ENCODE results near the gene TUBGCP3.

The TUBGCP3 gene

GRCh38 chr13:112579310-112579843, 8.6 kb downstream of the TUBGCP3 start:
- H3K4me1 ChIP-seq (ENCODE audit: control insufficient read depth, insufficient read depth, low read length, poor library complexity, severe bottlenecking) = no peaks in the 10 kb centered on the region
- H3K27me3 ChIP-seq (replicated peaks; ENCODE audit: control insufficient read depth, insufficient read depth, low read length, poor library complexity, severe bottlenecking) = no peaks in the 10 kb centered on the region
- H3K9me3 ChIP-seq (ENCODE audit: control insufficient read depth, low read length) = no peaks in the 10 kb centered on the region
- peaks cover 3% of the 10 kb centered on the region for H3K36me3 ChIP-seq (ENCODE audit: control insufficient read depth, insufficient read depth, low read length)
- H3K4me3 ChIP-seq (ENCODE audit: insufficient read depth, low read depth, low read length, poor library complexity, severe bottlenecking) = no peak overlapping the region
- no peak overlapping the region for H3K27ac ChIP-seq (ENCODE audit: insufficient read depth, low read length, poor library complexity, severe bottlenecking)
- DNase-seq = no peak

GRCh38 chr13:112576768-112577167, 11.2 kb downstream of the TUBGCP3 start:
- Histone ChIP-seq H3K4me3 (ENCODE audit: insufficient read depth, low read depth, low read length, poor library complexity, severe bottlenecking) (no peak overlapping the region), H3K9me3 (ENCODE audit: control insufficient read depth, low read length) (no peaks in the 10 kb centered on the region), H3K4me1 (ENCODE audit: control insufficient read depth, insufficient read depth, low read length, poor library complexity, severe bottlenecking) (no peaks in the 10 kb centered on the region), H3K27ac (ENCODE audit: insufficient read depth, low read length, poor library complexity, severe bottlenecking) (no peak overlapping the region), H3K27me3 (replicated peaks; ENCODE audit: control insufficient read depth, insufficient read depth, low read length, poor library complexity, severe bottlenecking) (no peaks in the 10 kb centered on the region), H3K36me3 (ENCODE audit: control insufficient read depth, insufficient read depth, low read length) (peaks cover 3% of the 10 kb centered on the region)
- no peak for DNase-seq

GRCh38 chr13:112576191-112576590, 11.8 kb downstream of the TUBGCP3 start:
- H3K9me3 ChIP-seq (ENCODE audit: control insufficient read depth, low read length) = no peaks in the 10 kb centered on the region
- H3K27me3 ChIP-seq (replicated peaks; ENCODE audit: control insufficient read depth, insufficient read depth, low read length, poor library complexity, severe bottlenecking) = no peaks in the 10 kb centered on the region
- peaks cover 3% of the 10 kb centered on the region for H3K36me3 ChIP-seq (ENCODE audit: control insufficient read depth, insufficient read depth, low read length)
- no peaks in the 10 kb centered on the region for H3K4me1 ChIP-seq (ENCODE audit: control insufficient read depth, insufficient read depth, low read length, poor library complexity, severe bottlenecking)
- no peak for DNase-seq
- H3K27ac ChIP-seq (ENCODE audit: insufficient read depth, low read length, poor library complexity, severe bottlenecking) = no peak overlapping the region
- no peak overlapping the region for H3K4me3 ChIP-seq (ENCODE audit: insufficient read depth, low read depth, low read length, poor library complexity, severe bottlenecking)

- H3K36me3 ChIP-seq (ENCODE audit: control insufficient read depth, insufficient read depth, low read length) = peaks cover 3% of the 10 kb centered on the region
- H3K27ac ChIP-seq (ENCODE audit: insufficient read depth, low read length, poor library complexity, severe bottlenecking) = no peak overlapping the region
- no peaks in the 10 kb centered on the region for H3K27me3 ChIP-seq (replicated peaks; ENCODE audit: control insufficient read depth, insufficient read depth, low read length, poor library complexity, severe bottlenecking)
- no peak overlapping the region for H3K4me3 ChIP-seq (ENCODE audit: insufficient read depth, low read depth, low read length, poor library complexity, severe bottlenecking)
- no peaks in the 10 kb centered on the region for H3K9me3 ChIP-seq (ENCODE audit: control insufficient read depth, low read length)
- DNase-seq = no peak
- H3K4me1 ChIP-seq (ENCODE audit: control insufficient read depth, insufficient read depth, low read length, poor library complexity, severe bottlenecking) = no peaks in the 10 kb centered on the region
Observed at GRCh38 chr13:112575675-112576074, 12.3 kb downstream of the TUBGCP3 start.

GRCh38 chr13:112574834-112575613, 12.9 kb downstream of the TUBGCP3 start:
- no peak overlapping the region for H3K4me3 ChIP-seq (ENCODE audit: insufficient read depth, low read depth, low read length, poor library complexity, severe bottlenecking)
- no peak overlapping the region for H3K27ac ChIP-seq (ENCODE audit: insufficient read depth, low read length, poor library complexity, severe bottlenecking)
- no peak for DNase-seq

GRCh38 chr13:112574416-112574815, 13.5 kb downstream of the TUBGCP3 start:
- H3K4me1 ChIP-seq (ENCODE audit: control insufficient read depth, insufficient read depth, low read length, poor library complexity, severe bottlenecking) = no peaks in the 10 kb centered on the region
- H3K27me3 ChIP-seq (replicated peaks; ENCODE audit: control insufficient read depth, insufficient read depth, low read length, poor library complexity, severe bottlenecking) = no peaks in the 10 kb centered on the region
- H3K9me3 ChIP-seq (ENCODE audit: control insufficient read depth, low read length) = no peaks in the 10 kb centered on the region
- peaks cover 3% of the 10 kb centered on the region for H3K36me3 ChIP-seq (ENCODE audit: control insufficient read depth, insufficient read depth, low read length)
- no peak overlapping the region for H3K27ac ChIP-seq (ENCODE audit: insufficient read depth, low read length, poor library complexity, severe bottlenecking)
- no peak overlapping the region for H3K4me3 ChIP-seq (ENCODE audit: insufficient read depth, low read depth, low read length, poor library complexity, severe bottlenecking)
- no peak for DNase-seq

More at GRCh38 chr13:112574834-112575613, 12.9 kb downstream of the TUBGCP3 start:
- H3K36me3 ChIP-seq (ENCODE audit: control insufficient read depth, insufficient read depth, low read length) = peaks cover 3% of the 10 kb centered on the region
- H3K27me3 ChIP-seq (replicated peaks; ENCODE audit: control insufficient read depth, insufficient read depth, low read length, poor library complexity, severe bottlenecking) = no peaks in the 10 kb centered on the region
- no peaks in the 10 kb centered on the region for H3K9me3 ChIP-seq (ENCODE audit: control insufficient read depth, low read length)
- H3K4me1 ChIP-seq (ENCODE audit: control insufficient read depth, insufficient read depth, low read length, poor library complexity, severe bottlenecking) = no peaks in the 10 kb centered on the region

- Histone ChIP-seq H3K27me3 (replicated peaks; ENCODE audit: control insufficient read depth, insufficient read depth, low read length, poor library complexity, severe bottlenecking) (no peaks in the 10 kb centered on the region), H3K9me3 (ENCODE audit: control insufficient read depth, low read length) (no peaks in the 10 kb centered on the region), H3K27ac (ENCODE audit: insufficient read depth, low read length, poor library complexity, severe bottlenecking) (no peak overlapping the region), H3K36me3 (ENCODE audit: control insufficient read depth, insufficient read depth, low read length) (peaks cover 3% of the 10 kb centered on the region), H3K4me3 (ENCODE audit: insufficient read depth, low read depth, low read length, poor library complexity, severe bottlenecking) (no peak overlapping the region), H3K4me1 (ENCODE audit: control insufficient read depth, insufficient read depth, low read length, poor library complexity, severe bottlenecking) (no peaks in the 10 kb centered on the region)
- no peak for DNase-seq
Observed at GRCh38 chr13:112573710-112574109, 14.2 kb downstream of the TUBGCP3 start.

- no peak for DNase-seq
- Histone ChIP-seq H3K4me3 (ENCODE audit: insufficient read depth, low read depth, low read length, poor library complexity, severe bottlenecking) (no peak overlapping the region), H3K4me1 (ENCODE audit: control insufficient read depth, insufficient read depth, low read length, poor library complexity, severe bottlenecking) (no peaks in the 10 kb centered on the region), H3K36me3 (ENCODE audit: control insufficient read depth, insufficient read depth, low read length) (peaks cover 13% of the 10 kb centered on the region), H3K9me3 (ENCODE audit: control insufficient read depth, low read length) (no peaks in the 10 kb centered on the region), H3K27me3 (replicated peaks; ENCODE audit: control insufficient read depth, insufficient read depth, low read length, poor library complexity, severe bottlenecking) (no peaks in the 10 kb centered on the region), H3K27ac (ENCODE audit: insufficient read depth, low read length, poor library complexity, severe bottlenecking) (no peak overlapping the region)
Observed at GRCh38 chr13:112572366-112572765, 15.6 kb downstream of the TUBGCP3 start.

GRCh38 chr13:112569821-112570220, 18.1 kb downstream of the TUBGCP3 start:
- Histone ChIP-seq H3K4me3 (ENCODE audit: insufficient read depth, low read depth, low read length, poor library complexity, severe bottlenecking) (no peak overlapping the region), H3K27me3 (replicated peaks; ENCODE audit: control insufficient read depth, insufficient read depth, low read length, poor library complexity, severe bottlenecking) (no peaks in the 10 kb centered on the region), H3K4me1 (ENCODE audit: control insufficient read depth, insufficient read depth, low read length, poor library complexity, severe bottlenecking) (no peaks in the 10 kb centered on the region), H3K36me3 (ENCODE audit: control insufficient read depth, insufficient read depth, low read length) (peaks cover 24% of the 10 kb centered on the region), H3K9me3 (ENCODE audit: control insufficient read depth, low read length) (no peaks in the 10 kb centered on the region), H3K27ac (ENCODE audit: insufficient read depth, low read length, poor library complexity, severe bottlenecking) (no peak overlapping the region)
- no peak for DNase-seq

- no peaks in the 10 kb centered on the region for H3K27me3 ChIP-seq (replicated peaks; ENCODE audit: control insufficient read depth, insufficient read depth, low read length, poor library complexity, severe bottlenecking)
- DNase-seq = no peak
- H3K4me3 ChIP-seq (ENCODE audit: insufficient read depth, low read depth, low read length, poor library complexity, severe bottlenecking) = no peak overlapping the region
- no peaks in the 10 kb centered on the region for H3K4me1 ChIP-seq (ENCODE audit: control insufficient read depth, insufficient read depth, low read length, poor library complexity, severe bottlenecking)
- H3K36me3 ChIP-seq (ENCODE audit: control insufficient read depth, insufficient read depth, low read length) = peaks cover 27% of the 10 kb centered on the region
- H3K27ac ChIP-seq (ENCODE audit: insufficient read depth, low read length, poor library complexity, severe bottlenecking) = no peak overlapping the region
- H3K9me3 ChIP-seq (ENCODE audit: control insufficient read depth, low read length) = no peaks in the 10 kb centered on the region
Observed at GRCh38 chr13:112567161-112567862, 20.6 kb downstream of the TUBGCP3 start.
